ENCODE data around the gene ABCG1. TPM values are rescaled to one million over a fixed set of nuclear protein-coding genes. Genes with fewer than 3 reads are reported as not detected.

ABCG1 gene
- total and polyA plus RNA-seq, 2 donors (not counting 3 experiments of a cell fraction or from before 2014, with no cell fraction given), result 6.7 to 19.6 TPM

DNA sequence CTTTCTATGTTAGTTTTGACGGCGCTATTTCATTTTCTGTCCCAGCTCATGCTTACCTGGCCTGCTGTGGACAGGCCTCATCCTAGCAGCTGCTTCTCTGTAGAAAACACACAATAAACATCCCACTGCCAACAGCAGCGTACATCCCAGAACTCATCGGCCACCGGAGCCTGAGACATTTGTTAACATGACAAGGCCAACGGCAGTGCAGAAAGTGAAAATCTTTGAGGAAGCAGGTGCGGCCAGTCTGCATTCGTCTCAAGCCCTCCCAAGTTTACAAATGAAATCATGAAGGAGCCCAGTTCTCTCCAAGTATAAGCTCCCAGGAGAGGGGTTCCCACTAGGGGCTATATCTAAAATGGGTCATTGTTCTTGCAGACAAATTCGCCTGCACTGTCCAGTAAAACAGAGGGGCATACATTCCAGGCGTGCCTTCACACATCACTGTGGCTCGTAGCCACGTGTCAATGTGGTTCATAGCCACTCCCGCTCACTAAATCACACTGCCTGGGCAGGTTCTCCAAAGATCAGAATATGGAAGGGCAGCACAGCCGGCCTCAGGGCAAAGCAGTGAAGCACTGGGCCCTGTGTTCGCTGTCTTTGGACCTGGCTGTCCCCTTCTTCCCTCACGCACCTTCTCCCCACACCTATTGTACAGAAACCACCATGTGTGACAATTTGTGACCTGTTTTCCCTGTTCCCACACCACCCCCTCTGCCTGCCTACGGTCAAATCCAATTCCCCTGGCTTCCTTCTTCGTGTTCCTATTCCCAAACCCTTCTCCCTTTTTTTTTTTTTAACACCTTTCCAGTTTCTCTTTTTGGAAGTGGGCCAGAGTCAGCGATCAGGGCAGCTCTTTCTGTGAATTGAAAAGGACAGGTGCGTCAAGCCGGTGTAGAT is 27.0 kb upstream of the ABCG1 start:
- CTCF ChIA-PET, result interaction anchor here (0.9 to 1.7 kb wide), 3 partner anchors 9 to 67 kb away, joined by 3 to 5 read pairs (median 4); no protein-coding TSS in a partner anchor
- TF ChIP-seq MYC (IDR thresholded peaks at IDR 0.05; ENCODE audit: low read depth, low read length) (no peak), POLR2A (IDR thresholded peaks at IDR 0.05; ENCODE audit: low read depth, low read length) (no peak), JUN (IDR thresholded peaks at IDR 0.05; ENCODE audit: borderline replicate concordance, insufficient read depth, insufficient read length, low read depth) (no peak), EZH2 (IDR thresholded peaks at IDR 0.05; ENCODE audit: borderline replicate concordance, low read depth, low read length, severe bottlenecking) (no peak), GATA2 (IDR thresholded peaks at IDR 0.05; ENCODE audit: insufficient read depth, insufficient read length, low read depth, low read length) (no peak), FOS (IDR thresholded peaks at IDR 0.05; ENCODE audit: borderline replicate concordance, insufficient read depth, low read length) (no peak), POLR2AphosphoS5 (IDR thresholded peaks at IDR 0.05; ENCODE audit: insufficient read depth, low read depth, low read length) (no peak)
- TF ChIP-seq, protein P1, sequence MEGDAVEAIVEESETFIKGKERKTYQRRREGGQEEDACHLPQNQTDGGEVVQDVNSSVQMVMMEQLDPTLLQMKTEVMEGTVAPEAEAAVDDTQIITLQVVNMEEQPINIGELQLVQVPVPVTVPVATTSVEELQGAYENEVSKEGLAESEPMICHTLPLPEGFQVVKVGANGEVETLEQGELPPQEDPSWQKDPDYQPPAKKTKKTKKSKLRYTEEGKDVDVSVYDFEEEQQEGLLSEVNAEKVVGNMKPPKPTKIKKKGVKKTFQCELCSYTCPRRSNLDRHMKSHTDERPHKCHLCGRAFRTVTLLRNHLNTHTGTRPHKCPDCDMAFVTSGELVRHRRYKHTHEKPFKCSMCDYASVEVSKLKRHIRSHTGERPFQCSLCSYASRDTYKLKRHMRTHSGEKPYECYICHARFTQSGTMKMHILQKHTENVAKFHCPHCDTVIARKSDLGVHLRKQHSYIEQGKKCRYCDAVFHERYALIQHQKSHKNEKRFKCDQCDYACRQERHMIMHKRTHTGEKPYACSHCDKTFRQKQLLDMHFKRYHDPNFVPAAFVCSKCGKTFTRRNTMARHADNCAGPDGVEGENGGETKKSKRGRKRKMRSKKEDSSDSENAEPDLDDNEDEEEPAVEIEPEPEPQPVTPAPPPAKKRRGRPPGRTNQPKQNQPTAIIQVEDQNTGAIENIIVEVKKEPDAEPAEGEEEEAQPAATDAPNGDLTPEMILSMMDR (IDR thresholded peaks at IDR 0.05; ENCODE audit: extremely low read depth in 1 of 2, insufficient read depth in 1 of 2, low read depth in 1 of 2, low read length in 2 of 2), result no peak
- TF ChIP-seq, protein P2, sequence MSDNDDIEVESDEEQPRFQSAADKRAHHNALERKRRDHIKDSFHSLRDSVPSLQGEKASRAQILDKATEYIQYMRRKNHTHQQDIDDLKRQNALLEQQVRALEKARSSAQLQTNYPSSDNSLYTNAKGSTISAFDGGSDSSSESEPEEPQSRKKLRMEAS (IDR thresholded peaks at IDR 0.05; ENCODE audit: insufficient read depth, insufficient read length), result no peak
- Histone ChIP-seq H4K20me1 (replicated peaks; ENCODE audit: control insufficient read depth, extremely low read depth, insufficient read depth, low read length) (no peaks in the 10 kb centered on the region), H3K27ac (ENCODE audit: insufficient read depth, low read depth, low read length) (no peak overlapping the region), H3K9me1 (replicated peaks; ENCODE audit: control insufficient read depth, extremely low read depth, insufficient read depth, low read length) (no peaks in the 10 kb centered on the region), H3K9ac (replicated peaks; ENCODE audit: extremely low read depth, insufficient read depth, low read length) (no peak overlapping the region), H2AFZ (ENCODE audit: low read depth, low read length) (no peak overlapping the region), H3K27me3 (ENCODE audit: control insufficient read depth in 2 of 2, insufficient read depth in 2 of 2, low read length in 2 of 2) (peaks cover 0 to 5% of the 10 kb centered on the region in 2 experiments), H3K4me1 (ENCODE audit: control insufficient read depth, extremely low read depth, insufficient read depth, low read length) (peaks cover 8% of the 10 kb centered on the region), H3K4me2 (ENCODE audit: insufficient read depth, low read length) (no peak overlapping the region), H3K4me3 (replicated peaks in 1 of 3; ENCODE audit: insufficient read depth in 1 of 3, low read depth in 1 of 3, low read length in 3 of 3) (no peak overlapping the region), H3K36me3 (ENCODE audit: control insufficient read depth in 2 of 2, extremely low read depth in 1 of 2, insufficient read depth in 2 of 2, low read length in 2 of 2) (no peaks in the 10 kb centered on the region), H3K9me3 (replicated peaks; ENCODE audit: control insufficient read depth, insufficient read depth, low read length) (no peaks in the 10 kb centered on the region), H3K79me2 (ENCODE audit: control insufficient read depth, insufficient read depth, low read length) (no peaks in the 10 kb centered on the region)
- intact Hi-C loops (cut with micrococcal nuclease), result no loop called here
- POLR2A ChIA-PET, result no interaction called here
- no TSS peak for BruUV-seq (replicated peaks)
- DNase-seq (ENCODE audit: low read depth, low spot score) (no peak), FAIRE-seq (no peak)
- dilution Hi-C loops (cut with MboI; ENCODE audit: extremely low pct_ligation_motif_present, low sequenced_read_pairs), result no loop called here

Data from endothelial cell of umbilical vein (primary cell).